HEK293 (cell line): Measurements from ENCODE around the gene GABRB2.
A peak's percentile ranks its signal among the peaks of the same experiment; 100 is the strongest.

Experiments
- CTCF ChIA-PET: fragments of 350-600 bp; formaldehyde crosslinking; extraction: SDS; loops from one replicate; lab custom pipeline; 2021; ENCODE audit warnings: antibody characterized with exemption; lab: Yijun Ruan, JAX
- POLR2A ChIA-PET: fragments of 300-600 bp; formaldehyde crosslinking; extraction: SDS; loops from one replicate; lab custom pipeline; 2020; ENCODE audit warnings: antibody characterized with exemption, inconsistent platforms; lab: Yijun Ruan, JAX
- H3K27ac ChIP-seq: fragments of 200-500 bp; sonication (Bioruptor generic); 2 replicates; pipeline ENCODE4 v1.5.1; 2014; ENCODE audit warnings: low read depth, low read length, control low read depth, inconsistent platforms; ENCODE audit errors: extremely low read depth
- H3K36me3 ChIP-seq, 2 experiments: fragments of 200-500 bp in 1 of 2; sonication (Bioruptor generic) in 1 of 2; 1 replicate in 1 of 2; 2 replicates in 1 of 2; pipeline ENCODE4 v1.5.1; 2014 to 2017; ENCODE audit warnings: inconsistent platforms in 2 of 2, low read length in 2 of 2; ENCODE audit not compliant: control insufficient read depth in 2 of 2, insufficient read depth in 1 of 2
- H3K4me1 ChIP-seq: fragments of 200-500 bp; sonication (Bioruptor generic); 2 replicates; pipeline ENCODE4 v1.5.1; 2014; ENCODE audit warnings: mild to moderate bottlenecking, low read length, inconsistent platforms; ENCODE audit not compliant: control insufficient read depth, insufficient read depth
- H3K4me3 ChIP-seq: 2 replicates; pipeline ENCODE4 v1.5.1; 2011; ENCODE audit warnings: low read depth, mild to moderate bottlenecking, control low read depth, low read length, moderate library complexity
- H3K9me3 ChIP-seq: fragments of 200-500 bp; sonication (Bioruptor generic); 2 replicates; pipeline ENCODE4 v1.5.1; 2014; ENCODE audit warnings: low read depth, low read length, inconsistent platforms; ENCODE audit not compliant: control insufficient read depth, insufficient read depth
- GFI1B ChIP-seq: fragments of 450-650 bp; formaldehyde crosslinking; IDR thresholded peaks from 2 replicates; pipeline ENCODE4 v1.5.1; 2016; ENCODE audit warnings: missing biosample characterization, missing genetic modification characterization
- GLI4 ChIP-seq: fragments of 450-650 bp; formaldehyde crosslinking; IDR thresholded peaks from 2 replicates; pipeline ENCODE4 v1.5.1; 2016; ENCODE audit warnings: missing biosample characterization, missing genetic modification characterization
- KLF7 ChIP-seq: fragments of 450-650 bp; formaldehyde crosslinking; IDR thresholded peaks from 2 replicates; pipeline ENCODE4 v1.5.1; 2016; ENCODE audit warnings: missing biosample characterization, missing genetic modification characterization, borderline replicate concordance
- OSR2 ChIP-seq: fragments of 450-650 bp; formaldehyde crosslinking; IDR thresholded peaks from 2 replicates; pipeline ENCODE4 v1.5.1; 2016; ENCODE audit warnings: missing biosample characterization, missing genetic modification characterization
- PRDM6 ChIP-seq: fragments of 450-650 bp; formaldehyde crosslinking; IDR thresholded peaks from 2 replicates; pipeline ENCODE4 v1.5.1; 2017; ENCODE audit warnings: missing biosample characterization, missing genetic modification characterization
- SCRT1 ChIP-seq: fragments of 450-650 bp; formaldehyde crosslinking; IDR thresholded peaks from 2 replicates; pipeline ENCODE4 v1.5.1; 2016; ENCODE audit warnings: missing biosample characterization, missing genetic modification characterization, borderline replicate concordance
- SP2 ChIP-seq: fragments of 450-650 bp; formaldehyde crosslinking; IDR thresholded peaks from 2 replicates; pipeline ENCODE4 v1.5.1; 2016; ENCODE audit warnings: missing biosample characterization, missing genetic modification characterization
- ZBTB26 ChIP-seq: fragments of 450-650 bp; formaldehyde crosslinking; optimal IDR thresholded peaks from 2 replicates; pipeline ENCODE3; 2016; ENCODE audit warnings: missing biosample characterization, mild to moderate bottlenecking, missing genetic modification characterization
- ZBTB6 ChIP-seq: fragments of 450-650 bp; formaldehyde crosslinking; IDR thresholded peaks from 2 replicates; pipeline ENCODE4 v1.5.1; 2017; ENCODE audit warnings: missing biosample characterization, missing genetic modification characterization
- ZNF202 ChIP-seq: fragments of 450-650 bp; formaldehyde crosslinking; IDR thresholded peaks from 2 replicates; pipeline ENCODE4 v1.5.1; 2016; ENCODE audit warnings: missing biosample characterization, missing genetic modification characterization, borderline replicate concordance
- ZNF221 ChIP-seq: fragments of 450-650 bp; formaldehyde crosslinking; IDR thresholded peaks from 2 replicates; pipeline ENCODE4 v1.5.1; 2017; ENCODE audit warnings: missing biosample characterization, missing genetic modification characterization, borderline replicate concordance
- ZNF274 ChIP-seq, 2 experiments: fragments of 200-500 bp in 1 of 2; fragments of 450-650 bp in 1 of 2; sonication (Bioruptor generic) in 1 of 2; formaldehyde crosslinking in 1 of 2; IDR thresholded peaks; 2 replicates each; pipeline versions ENCODE4 v1.5.1 to v1.6.1; 2014 to 2016; ENCODE audit warnings: borderline replicate concordance in 1 of 2, inconsistent platforms in 1 of 2, low read length in 1 of 2, missing biosample characterization in 1 of 2, missing genetic modification characterization in 1 of 2
- ZNF350 ChIP-seq: fragments of 450-650 bp; formaldehyde crosslinking; IDR thresholded peaks from 2 replicates; pipeline ENCODE4 v1.5.0; 2017; ENCODE audit warnings: missing biosample characterization, mild to moderate bottlenecking, missing genetic modification characterization
- ZNF362 ChIP-seq: fragments of 450-650 bp; formaldehyde crosslinking; IDR thresholded peaks from 2 replicates; pipeline ENCODE4 v1.5.1; 2016; ENCODE audit warnings: missing biosample characterization, missing genetic modification characterization
- ZNF391 ChIP-seq: fragments of 450-650 bp; formaldehyde crosslinking; IDR thresholded peaks from 2 replicates; pipeline ENCODE4 v1.5.1; 2016; ENCODE audit warnings: low read depth, missing biosample characterization, missing genetic modification characterization, borderline replicate concordance
- ZNF624 ChIP-seq: fragments of 450-650 bp; formaldehyde crosslinking; IDR thresholded peaks from 2 replicates; pipeline ENCODE4 v1.5.1; 2017; ENCODE audit warnings: missing biosample characterization, missing genetic modification characterization
- ZNF626 ChIP-seq: fragments of 450-650 bp; sonication (Bioruptor Pico); formaldehyde crosslinking; IDR thresholded peaks from 2 replicates; pipeline ENCODE4 v1.5.1; 2018; ENCODE audit warnings: missing biosample characterization, missing genetic modification characterization, inconsistent platforms
- ZNF645 ChIP-seq: fragments of 450-650 bp; formaldehyde crosslinking; IDR thresholded peaks from 2 replicates; pipeline ENCODE4; 2016; ENCODE audit warnings: missing biosample characterization, missing genetic modification characterization
- ZNF785 ChIP-seq: fragments of 450-650 bp; formaldehyde crosslinking; IDR thresholded peaks from 2 replicates; pipeline ENCODE4 v1.5.1; 2016; ENCODE audit warnings: missing biosample characterization, missing genetic modification characterization

The GABRB2 gene

GRCh38 chr5:161446655-161447054 lies 99.9 kb downstream of the GABRB2 start:
- H3K36me3 ChIP-seq = no peaks in the 10 kb centered on the region
- CTCF ChIA-PET = no interaction called here
- no peaks in the 10 kb centered on the region for H3K9me3 ChIP-seq
- TF ChIP-seq GLI4 (tag by site-specific recombination) (no peak), ZNF391 (tag by site-specific recombination) (no peak), ZNF274 (IDR thresholded peaks at IDR 0.05; ENCODE audit: low read length) (no peak), ZNF274 (tag by site-specific recombination; IDR thresholded peaks at IDR 0.05; ENCODE audit: borderline replicate concordance) (no peak), OSR2 (tag by site-specific recombination) (no peak), ZBTB26 (no peak), ZNF202 (tag by site-specific recombination) (no peak), ZNF350 (tag by site-specific recombination) (no peak), GFI1B (tag by site-specific recombination) (no peak), ZNF624 (tag by site-specific recombination) (no peak), PRDM6 (tag by site-specific recombination) (no peak), KLF7 (no peak), ZNF221 (tag by site-specific recombination) (no peak), ZNF645 (tag by site-specific recombination) (no peak), ZNF785 (tag by site-specific recombination) (no peak), ZBTB6 (no peak), ZNF626 (no peak), SP2 (no peak)
- POLR2A ChIA-PET = no interaction called here
- no peak overlapping the region for H3K27ac ChIP-seq
- H3K4me3 ChIP-seq = no peak overlapping the region
- no peaks in the 10 kb centered on the region for H3K4me1 ChIP-seq

GRCh38 chr5:161442471-161442870 lies 104.1 kb downstream of the GABRB2 start:
- Histone ChIP-seq H3K27ac (no peak overlapping the region), H3K4me3 (no peak overlapping the region), H3K9me3 (no peaks in the 10 kb centered on the region), H3K4me1 (no peaks in the 10 kb centered on the region), H3K36me3 (no peaks in the 10 kb centered on the region)
- POLR2A ChIA-PET = no interaction called here
- CTCF ChIA-PET = no interaction called here
- TF ChIP-seq ZNF362 (tag by site-specific recombination) (no peak), SCRT1 (tag by site-specific recombination) (0 out of 2 replicates have a peak, but pooled peaks have one; percentile 18)
